RWPE2 (cell line): ENCODE results near the gene ECE1.
"Not testable (repeated sequence)": the region's sequence is repeated elsewhere in the genome, so short reads cannot be mapped to it uniquely, and the experiment has no call there.

Experiments used
- ATAC-seq: fragments of 200-7000 bp; cut with Tn5 transposase; 3 replicates; pipeline ENCODE4 v1.9.1; 2021; ENCODE audit warnings: low read depth
- DNase-seq: peaks from one replicate; pipeline ENCODE4 v3.0.0-alpha.2; 2020; ENCODE audit warnings: low spot score
- H3K27ac ChIP-seq: fragments of 450-650 bp; 2 replicates; pipeline ENCODE4 v1.5.1; 2017; ENCODE audit warnings: mild to moderate bottlenecking; ENCODE audit not compliant: poor library complexity, severe bottlenecking
- H3K27me3 ChIP-seq: fragments of 250-450 bp; sonication (Bioruptor Pico); 2 replicates; pipeline ENCODE4 v1.5.1; 2021; ENCODE audit warnings: mild to moderate bottlenecking, moderate library complexity; ENCODE audit not compliant: insufficient read depth, poor library complexity, severe bottlenecking
- H3K36me3 ChIP-seq: fragments of 250-450 bp; sonication (Bioruptor Pico); 2 replicates; pipeline ENCODE4 v1.5.1; 2020; ENCODE audit warnings: low read depth, mild to moderate bottlenecking, moderate library complexity
- H3K4me1 ChIP-seq: fragments of 250-450 bp; sonication (Bioruptor Pico); 2 replicates; pipeline ENCODE4 v1.5.1; 2021; ENCODE audit warnings: mild to moderate bottlenecking, moderate library complexity; ENCODE audit not compliant: insufficient read depth, poor library complexity, severe bottlenecking
- H3K4me3 ChIP-seq: fragments of 250-450 bp; sonication (Bioruptor Pico); 2 replicates; pipeline ENCODE4 v1.5.1; 2021; ENCODE audit warnings: mild to moderate bottlenecking, moderate library complexity; ENCODE audit not compliant: severe bottlenecking
- H3K9me3 ChIP-seq: fragments of 250-450 bp; sonication (Bioruptor Pico); 2 replicates; pipeline ENCODE4 v1.5.1; 2021; ENCODE audit warnings: mild to moderate bottlenecking, moderate library complexity; ENCODE audit not compliant: severe bottlenecking
- TF ChIP-seq, protein P1 (sequence below): fragments of 450-650 bp; IDR thresholded peaks from one replicate; pipeline ENCODE4 v1.5.1; 2017; ENCODE audit warnings: mild to moderate bottlenecking, moderate library complexity; ENCODE audit not compliant: poor library complexity, severe bottlenecking

ECE1 gene

DNA sequence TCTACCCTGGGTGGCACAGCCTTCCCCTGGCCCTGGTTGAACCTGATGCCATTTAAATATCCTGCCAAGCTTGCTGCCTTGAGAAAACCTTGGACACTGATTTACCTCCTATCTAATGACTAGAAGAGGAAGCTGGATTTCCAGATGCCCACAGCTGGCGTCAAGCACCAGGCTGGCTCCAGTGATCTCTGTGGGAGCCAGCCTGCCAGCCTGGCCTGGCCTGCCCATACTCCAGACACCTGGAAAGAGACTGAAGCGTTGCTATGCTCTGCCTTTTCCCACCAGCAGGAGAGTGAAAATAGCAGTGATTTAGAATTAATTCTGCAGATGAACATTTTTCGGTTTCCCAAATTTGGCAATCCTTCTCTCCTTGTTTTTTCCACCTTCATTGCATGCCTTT, 102.0 kb downstream of the ECE1 start:
- ATAC-seq (no peak), DNase-seq (no peak)
- Histone ChIP-seq H3K9me3 (no peaks in the 10 kb centered on the region), H3K36me3 (no peaks in the 10 kb centered on the region), H3K27ac (no peak overlapping the region), H3K4me3 (no peak overlapping the region), H3K4me1 (no peaks in the 10 kb centered on the region), H3K27me3 (no peaks in the 10 kb centered on the region)
- TF ChIP-seq, protein P1, sequence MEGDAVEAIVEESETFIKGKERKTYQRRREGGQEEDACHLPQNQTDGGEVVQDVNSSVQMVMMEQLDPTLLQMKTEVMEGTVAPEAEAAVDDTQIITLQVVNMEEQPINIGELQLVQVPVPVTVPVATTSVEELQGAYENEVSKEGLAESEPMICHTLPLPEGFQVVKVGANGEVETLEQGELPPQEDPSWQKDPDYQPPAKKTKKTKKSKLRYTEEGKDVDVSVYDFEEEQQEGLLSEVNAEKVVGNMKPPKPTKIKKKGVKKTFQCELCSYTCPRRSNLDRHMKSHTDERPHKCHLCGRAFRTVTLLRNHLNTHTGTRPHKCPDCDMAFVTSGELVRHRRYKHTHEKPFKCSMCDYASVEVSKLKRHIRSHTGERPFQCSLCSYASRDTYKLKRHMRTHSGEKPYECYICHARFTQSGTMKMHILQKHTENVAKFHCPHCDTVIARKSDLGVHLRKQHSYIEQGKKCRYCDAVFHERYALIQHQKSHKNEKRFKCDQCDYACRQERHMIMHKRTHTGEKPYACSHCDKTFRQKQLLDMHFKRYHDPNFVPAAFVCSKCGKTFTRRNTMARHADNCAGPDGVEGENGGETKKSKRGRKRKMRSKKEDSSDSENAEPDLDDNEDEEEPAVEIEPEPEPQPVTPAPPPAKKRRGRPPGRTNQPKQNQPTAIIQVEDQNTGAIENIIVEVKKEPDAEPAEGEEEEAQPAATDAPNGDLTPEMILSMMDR: no peak

DNA sequence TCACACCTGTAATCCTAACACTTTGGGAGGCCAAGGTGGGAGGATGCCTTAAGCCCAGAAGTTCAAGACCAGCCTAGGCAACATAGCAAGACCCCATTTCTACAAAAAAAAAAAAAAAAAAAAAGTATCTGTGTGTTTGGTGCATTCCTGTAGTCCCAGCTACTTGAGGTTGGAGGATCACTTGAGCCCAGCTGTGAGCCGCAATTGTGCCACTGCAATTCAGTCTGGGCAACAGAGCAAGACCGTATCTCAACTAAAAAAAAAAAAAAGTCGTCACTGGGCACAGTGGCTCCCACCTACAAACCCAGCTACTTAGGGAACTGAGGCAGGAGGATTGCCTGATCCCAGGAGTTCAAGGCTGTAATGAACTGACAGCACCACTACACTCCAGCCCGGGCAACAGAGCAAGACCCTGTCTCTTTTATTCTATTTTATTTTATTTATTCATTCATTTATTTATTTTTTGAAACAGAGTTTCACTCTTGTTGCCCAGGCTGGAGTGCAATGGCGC, 105.0 kb downstream of the ECE1 start:
- DNase-seq (no peak), ATAC-seq (no peak)
- TF ChIP-seq, protein P1: no peak
- no peaks in the 10 kb centered on the region for H3K36me3 ChIP-seq
- H3K4me1 ChIP-seq: no peaks in the 10 kb centered on the region
- no peak overlapping the region for H3K4me3 ChIP-seq
- no peaks in the 10 kb centered on the region for H3K9me3 ChIP-seq
- H3K27ac ChIP-seq: no peak overlapping the region
- no peaks in the 10 kb centered on the region for H3K27me3 ChIP-seq

DNA sequence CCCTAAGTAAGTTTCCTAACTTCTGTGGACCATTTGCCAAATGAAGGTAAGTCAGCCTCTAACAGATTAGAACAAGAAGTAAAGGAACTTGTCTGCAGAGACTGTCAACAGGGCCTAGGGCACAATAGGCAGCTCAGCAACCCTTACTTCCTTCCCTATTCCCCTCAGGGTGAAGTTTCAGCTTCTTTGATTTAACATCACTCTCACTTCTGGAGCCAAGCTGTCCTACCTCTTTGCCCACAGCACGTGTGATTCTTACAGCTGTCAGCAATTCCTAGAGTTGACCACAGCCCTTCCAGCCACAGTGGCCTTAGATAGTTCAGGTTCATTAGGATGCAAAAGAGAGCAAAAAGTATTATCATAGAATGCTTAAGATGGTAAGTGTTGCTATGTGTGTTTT, 106.0 kb downstream of the ECE1 start:
- H3K9me3 ChIP-seq: no peaks in the 10 kb centered on the region
- no peak overlapping the region for H3K27ac ChIP-seq
- DNase-seq (no peak), ATAC-seq (0 out of 3 replicates have a peak, but pooled peaks have one; percentile 19)
- no peaks in the 10 kb centered on the region for H3K4me1 ChIP-seq
- TF ChIP-seq, protein P1: no peak
- no peaks in the 10 kb centered on the region for H3K27me3 ChIP-seq
- no peak overlapping the region for H3K4me3 ChIP-seq
- no peaks in the 10 kb centered on the region for H3K36me3 ChIP-seq

DNA sequence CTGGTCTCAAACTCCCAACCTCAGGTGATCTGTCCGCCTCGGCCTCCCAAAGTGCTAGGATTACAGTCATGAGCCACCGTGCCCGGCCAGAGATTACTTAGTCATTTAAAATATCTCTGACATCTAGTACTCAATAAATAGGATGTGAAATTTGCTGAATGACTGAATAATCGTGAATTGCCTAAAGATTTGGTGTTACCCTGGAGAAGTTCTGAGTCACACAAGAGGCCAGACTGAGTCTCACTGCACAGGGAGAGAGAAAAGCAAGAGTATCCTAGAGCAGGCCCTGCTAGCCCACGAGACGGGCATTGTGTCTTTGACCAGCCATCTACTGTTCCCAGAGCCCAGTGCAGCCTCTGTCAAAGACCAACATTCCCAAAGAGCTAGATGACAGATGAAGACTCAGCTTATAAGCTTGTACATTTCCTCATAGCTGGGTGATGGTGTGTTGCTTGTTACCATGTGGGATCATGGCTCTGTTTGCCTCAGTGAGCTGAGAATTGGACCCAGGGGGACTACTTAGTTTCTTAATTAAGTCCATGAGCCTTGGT, 108.0 kb downstream of the ECE1 start:
- Histone ChIP-seq H3K4me3 (no peak overlapping the region), H3K27ac (no peak overlapping the region), H3K9me3 (no peaks in the 10 kb centered on the region), H3K4me1 (no peaks in the 10 kb centered on the region), H3K27me3 (no peaks in the 10 kb centered on the region), H3K36me3 (no peaks in the 10 kb centered on the region)
- no peak for ATAC-seq
- DNase-seq: no peak
- TF ChIP-seq, protein P1: no peak

DNA sequence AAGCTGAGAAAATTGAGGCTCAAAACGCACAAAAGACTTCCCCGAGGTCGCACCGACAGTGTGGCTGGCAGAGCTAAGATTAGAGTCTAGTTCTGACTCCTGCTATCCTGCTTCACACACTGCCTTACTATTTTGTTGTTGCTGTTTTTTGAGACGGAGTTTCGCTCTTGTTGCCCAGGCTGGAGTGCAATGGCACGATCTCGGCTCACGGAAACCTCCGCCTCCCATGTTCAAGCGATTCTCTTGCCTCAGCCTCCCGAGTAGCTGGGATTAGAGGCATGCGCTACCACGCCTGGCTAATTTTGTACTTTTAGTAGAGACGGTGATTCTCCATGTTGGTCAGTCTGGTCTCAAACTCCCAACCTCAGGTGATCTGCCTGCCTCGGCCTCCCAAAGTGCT, 112.0 kb downstream of the ECE1 start:
- not testable (repeated sequence) for H3K4me1 ChIP-seq, ATAC-seq, H3K9me3 ChIP-seq, H3K27me3 ChIP-seq, H3K27ac ChIP-seq, H3K36me3 ChIP-seq, DNase-seq, H3K4me3 ChIP-seq
